Measurements from ENCODE around the gene PCLAF.
"Not testable (repeated sequence)": the region's sequence is repeated elsewhere in the genome, so short reads cannot be mapped to it uniquely, and the experiment has no call there.

Gene PCLAF

DNA sequence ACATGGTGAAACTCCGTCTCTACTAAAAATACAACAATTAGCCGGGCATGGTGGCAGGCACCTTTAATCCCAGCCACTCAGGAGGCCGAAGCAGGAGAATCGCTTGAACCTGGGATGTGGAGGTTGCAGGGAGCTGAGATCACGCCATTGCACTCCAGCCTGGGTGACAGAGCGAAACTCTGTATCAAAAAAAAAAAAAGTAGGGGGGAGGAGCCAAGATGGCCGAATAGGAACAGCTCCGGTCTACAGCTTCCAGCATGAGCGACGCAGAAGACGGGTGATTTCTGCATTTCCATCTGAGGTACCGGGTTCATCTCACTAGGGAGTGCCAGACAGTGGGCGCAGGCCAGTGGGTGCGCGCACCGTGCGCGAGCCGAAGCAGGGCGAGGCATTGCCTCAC lies 54.8 kb downstream of the PCLAF start:
- not testable (repeated sequence) for H3F3A ChIP-seq (ENCODE audit: control insufficient read depth, insufficient read depth); H3K4me3 ChIP-seq (ENCODE audit: low read length); H3K9me2 ChIP-seq (replicated peaks; ENCODE audit: control insufficient read depth, low read length); H3K4me2 ChIP-seq (ENCODE audit: low read length); H3K36me3 ChIP-seq (ENCODE audit: control insufficient read depth, low read length); H3K4me1 ChIP-seq (ENCODE audit: control insufficient read depth, low read length); H3K27ac ChIP-seq (ENCODE audit: low read depth, low read length); H4K20me1 ChIP-seq (ENCODE audit: control insufficient read depth, insufficient read depth, low read depth, low read length); H3K9me3 ChIP-seq (ENCODE audit: control insufficient read depth, insufficient read depth, low read length); H3K27me3 ChIP-seq (ENCODE audit: control insufficient read depth, low read length); H3K79me2 ChIP-seq (ENCODE audit: control insufficient read depth, low read length)

DNA sequence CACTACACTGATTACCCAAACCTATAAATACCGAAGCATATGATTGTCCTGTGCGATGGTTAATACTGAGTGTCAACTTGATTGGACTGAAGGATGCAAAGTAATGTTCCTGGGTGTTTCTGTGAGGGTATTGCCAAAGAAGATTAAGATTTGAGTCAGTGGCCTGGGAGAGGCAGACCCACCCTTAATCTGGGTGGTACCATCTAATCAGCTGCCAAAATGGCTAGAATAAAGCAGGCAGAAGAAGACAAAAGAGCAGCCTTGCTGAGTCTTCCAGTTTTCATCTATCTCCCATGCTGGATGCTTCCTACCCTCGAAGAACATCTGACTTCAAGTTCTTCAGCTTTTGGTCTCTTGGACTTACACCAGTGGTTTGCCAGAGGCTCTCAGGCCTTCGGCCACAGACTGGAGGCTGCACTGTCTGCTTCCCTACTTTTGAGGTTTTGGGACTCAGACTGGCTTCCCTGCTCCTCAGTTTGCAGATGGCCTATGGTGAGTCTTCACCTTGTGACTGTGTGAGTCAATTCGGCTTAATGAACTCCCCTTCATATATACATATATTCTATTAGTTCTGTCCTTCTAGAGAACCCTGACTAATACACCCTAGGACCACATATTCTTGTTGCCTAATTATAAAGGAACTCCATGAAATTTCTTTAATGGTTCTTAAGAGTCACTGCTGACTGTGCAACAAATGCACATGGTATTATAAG lies 56.9 kb downstream of the PCLAF start:
- Histone ChIP-seq H3K27ac (ENCODE audit: low read depth, low read length) (no peak overlapping the region), H3K4me3 (ENCODE audit: low read length) (no peak overlapping the region), H3K79me2 (ENCODE audit: control insufficient read depth, low read length) (peaks cover 6% of the 10 kb centered on the region; the same call in 1 of the 2 replicates), H3K27me3 (ENCODE audit: control insufficient read depth, low read length) (no peaks in the 10 kb centered on the region), H3F3A (ENCODE audit: control insufficient read depth, insufficient read depth) (no peaks in the 10 kb centered on the region; the same call in 1 of the 2 replicates), H3K4me1 (ENCODE audit: control insufficient read depth, low read length) (no peaks in the 10 kb centered on the region), H3K4me2 (ENCODE audit: low read length) (no peak overlapping the region), H4K20me1 (ENCODE audit: control insufficient read depth, insufficient read depth, low read depth, low read length) (no peaks in the 10 kb centered on the region), H3K36me3 (ENCODE audit: control insufficient read depth, low read length) (no peaks in the 10 kb centered on the region), H3K9me3 (ENCODE audit: control insufficient read depth, insufficient read depth, low read length) (no peaks in the 10 kb centered on the region), H3K9me2 (replicated peaks; ENCODE audit: control insufficient read depth, low read length) (no peaks in the 10 kb centered on the region)
- TF ChIP-seq, protein P1, sequence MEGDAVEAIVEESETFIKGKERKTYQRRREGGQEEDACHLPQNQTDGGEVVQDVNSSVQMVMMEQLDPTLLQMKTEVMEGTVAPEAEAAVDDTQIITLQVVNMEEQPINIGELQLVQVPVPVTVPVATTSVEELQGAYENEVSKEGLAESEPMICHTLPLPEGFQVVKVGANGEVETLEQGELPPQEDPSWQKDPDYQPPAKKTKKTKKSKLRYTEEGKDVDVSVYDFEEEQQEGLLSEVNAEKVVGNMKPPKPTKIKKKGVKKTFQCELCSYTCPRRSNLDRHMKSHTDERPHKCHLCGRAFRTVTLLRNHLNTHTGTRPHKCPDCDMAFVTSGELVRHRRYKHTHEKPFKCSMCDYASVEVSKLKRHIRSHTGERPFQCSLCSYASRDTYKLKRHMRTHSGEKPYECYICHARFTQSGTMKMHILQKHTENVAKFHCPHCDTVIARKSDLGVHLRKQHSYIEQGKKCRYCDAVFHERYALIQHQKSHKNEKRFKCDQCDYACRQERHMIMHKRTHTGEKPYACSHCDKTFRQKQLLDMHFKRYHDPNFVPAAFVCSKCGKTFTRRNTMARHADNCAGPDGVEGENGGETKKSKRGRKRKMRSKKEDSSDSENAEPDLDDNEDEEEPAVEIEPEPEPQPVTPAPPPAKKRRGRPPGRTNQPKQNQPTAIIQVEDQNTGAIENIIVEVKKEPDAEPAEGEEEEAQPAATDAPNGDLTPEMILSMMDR (IDR thresholded peaks at IDR 0.05; ENCODE audit: low read depth, low read length, poor library complexity, severe bottlenecking), result no peak
- no peak for TF ChIP-seq EZH2phosphoT487 (IDR thresholded peaks at IDR 0.05; ENCODE audit: borderline replicate concordance, low read length)

DNA sequence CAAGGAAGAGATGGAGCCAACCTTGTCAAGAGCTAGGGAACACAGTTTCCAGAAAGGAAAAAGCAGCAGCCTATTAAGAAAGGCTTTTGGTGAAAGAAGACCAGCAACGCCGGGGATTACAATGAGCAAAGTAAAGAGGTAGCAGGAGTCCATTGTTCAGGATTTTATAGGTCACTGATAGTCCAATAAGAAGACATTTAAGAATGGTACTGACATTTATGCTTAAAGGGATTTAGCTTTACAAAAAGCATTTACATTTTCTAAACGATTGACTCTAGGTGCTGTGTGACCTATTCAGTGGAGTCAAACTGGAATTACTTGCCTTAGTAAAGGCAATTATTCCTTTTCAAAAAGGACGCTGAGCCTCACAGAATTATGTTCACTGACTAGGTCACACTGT lies 66.0 kb downstream of the PCLAF start:
- Histone ChIP-seq H3K27ac (ENCODE audit: low read depth, low read length) (no peak overlapping the region), H3K36me3 (ENCODE audit: control insufficient read depth, low read length) (no peaks in the 10 kb centered on the region), H3K4me3 (ENCODE audit: low read length) (no peak overlapping the region), H4K20me1 (ENCODE audit: control insufficient read depth, insufficient read depth, low read depth, low read length) (no peaks in the 10 kb centered on the region), H3K4me1 (ENCODE audit: control insufficient read depth, low read length) (no peaks in the 10 kb centered on the region), H3K4me2 (ENCODE audit: low read length) (no peak overlapping the region), H3K9me2 (replicated peaks; ENCODE audit: control insufficient read depth, low read length) (no peaks in the 10 kb centered on the region), H3K9me3 (ENCODE audit: control insufficient read depth, insufficient read depth, low read length) (no peaks in the 10 kb centered on the region), H3K27me3 (ENCODE audit: control insufficient read depth, low read length) (no peaks in the 10 kb centered on the region), H3F3A (ENCODE audit: control insufficient read depth, insufficient read depth) (no peaks in the 10 kb centered on the region), H3K79me2 (ENCODE audit: control insufficient read depth, low read length) (peaks cover 5% of the 10 kb centered on the region; the same call in 1 of the 2 replicates)
- no peak for TF ChIP-seq EZH2phosphoT487 (IDR thresholded peaks at IDR 0.05; ENCODE audit: borderline replicate concordance, low read length)
- TF ChIP-seq, protein P1 (IDR thresholded peaks at IDR 0.05; ENCODE audit: low read depth, low read length, poor library complexity, severe bottlenecking), result no peak

DNA sequence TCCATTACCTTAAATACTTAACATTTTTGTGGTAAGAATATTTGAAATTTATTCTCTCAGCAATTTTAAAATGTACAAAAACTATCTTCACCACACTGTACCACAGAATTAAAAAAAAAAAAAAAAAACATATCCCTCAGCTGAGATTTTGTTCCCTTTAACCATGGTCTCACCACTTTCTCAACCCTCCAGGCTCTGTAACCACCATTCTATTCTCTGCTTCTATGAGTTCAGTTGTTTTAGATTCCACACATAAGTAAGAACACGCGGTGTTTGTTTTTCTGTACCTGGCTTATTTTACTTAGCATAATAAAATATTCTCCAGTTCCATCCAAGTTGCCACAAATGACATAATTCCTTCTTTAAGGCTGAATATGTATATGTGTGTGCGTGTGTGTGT lies 66.8 kb downstream of the PCLAF start:
- H3K4me1 ChIP-seq (ENCODE audit: control insufficient read depth, low read length), result no peaks in the 10 kb centered on the region
- no peaks in the 10 kb centered on the region for H3K9me3 ChIP-seq (ENCODE audit: control insufficient read depth, insufficient read depth, low read length)
- no peaks in the 10 kb centered on the region for H3F3A ChIP-seq (ENCODE audit: control insufficient read depth, insufficient read depth)
- H3K9me2 ChIP-seq (replicated peaks; ENCODE audit: control insufficient read depth, low read length), result no peaks in the 10 kb centered on the region
- H3K4me3 ChIP-seq (ENCODE audit: low read length), result no peak overlapping the region
- no peaks in the 10 kb centered on the region for H3K27me3 ChIP-seq (ENCODE audit: control insufficient read depth, low read length)
- no peaks in the 10 kb centered on the region for H3K36me3 ChIP-seq (ENCODE audit: control insufficient read depth, low read length)
- no peak overlapping the region for H3K4me2 ChIP-seq (ENCODE audit: low read length)
- no peaks in the 10 kb centered on the region for H4K20me1 ChIP-seq (ENCODE audit: control insufficient read depth, insufficient read depth, low read depth, low read length)
- H3K27ac ChIP-seq (ENCODE audit: low read depth, low read length), result no peak overlapping the region
- H3K79me2 ChIP-seq (ENCODE audit: control insufficient read depth, low read length), result peaks cover 5% of the 10 kb centered on the region; the same call in 1 of the 2 replicates
- TF ChIP-seq, protein P1 (IDR thresholded peaks at IDR 0.05; ENCODE audit: low read depth, low read length, poor library complexity, severe bottlenecking), result no peak
- TF ChIP-seq EZH2phosphoT487 (IDR thresholded peaks at IDR 0.05; ENCODE audit: borderline replicate concordance, low read length), result no peak
